ENCODE data around the gene GPC5.
"Not testable (repeated sequence)": the region's sequence is repeated elsewhere in the genome, so short reads cannot be mapped to it uniquely, and the experiment has no call there.

DNA sequence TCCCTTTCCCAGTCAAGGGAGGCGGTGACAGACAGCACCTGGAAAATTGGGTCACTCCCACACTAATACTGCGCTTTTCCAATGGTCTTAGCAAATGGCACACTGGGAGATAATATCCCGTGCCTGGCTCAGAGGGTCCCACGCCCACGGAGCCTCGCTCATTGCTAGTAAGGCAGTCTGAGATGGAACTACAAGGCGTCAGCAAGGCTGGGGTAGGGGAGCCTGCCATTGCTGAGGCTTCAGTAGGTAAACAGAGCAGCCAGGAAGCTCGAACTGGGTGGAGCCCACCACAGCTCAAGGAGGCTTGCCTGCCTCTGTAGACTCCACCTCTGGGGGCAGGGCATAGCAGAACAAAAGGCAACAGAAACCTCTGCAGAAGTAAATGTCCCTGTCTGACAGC lies 882.6 kb downstream of the GPC5 start:
- not testable (repeated sequence) for TF ChIP-seq TAF1 (IDR thresholded peaks at IDR 0.05; ENCODE audit: control insufficient read depth, extremely low read depth, insufficient read depth, low read length, severe bottlenecking); POLR2A (conservative IDR thresholded peaks at IDR 0.05); MXI1 (IDR thresholded peaks at IDR 0.05; ENCODE audit: low read depth, low read length); CBX1 (IDR thresholded peaks at IDR 0.05; ENCODE audit: low read depth); ZZZ3 (IDR thresholded peaks at IDR 0.05)
